ENCODE measurements around the gene OR51T1. TPM values are rescaled to one million over a fixed set of nuclear protein-coding genes. Genes with fewer than 3 reads are reported as not detected.
A peak's percentile ranks its signal among the peaks of the same experiment; 100 is the strongest.

The OR51T1 gene
- total RNA-seq, 6 donors from 2014 or later = not detected

DNA sequence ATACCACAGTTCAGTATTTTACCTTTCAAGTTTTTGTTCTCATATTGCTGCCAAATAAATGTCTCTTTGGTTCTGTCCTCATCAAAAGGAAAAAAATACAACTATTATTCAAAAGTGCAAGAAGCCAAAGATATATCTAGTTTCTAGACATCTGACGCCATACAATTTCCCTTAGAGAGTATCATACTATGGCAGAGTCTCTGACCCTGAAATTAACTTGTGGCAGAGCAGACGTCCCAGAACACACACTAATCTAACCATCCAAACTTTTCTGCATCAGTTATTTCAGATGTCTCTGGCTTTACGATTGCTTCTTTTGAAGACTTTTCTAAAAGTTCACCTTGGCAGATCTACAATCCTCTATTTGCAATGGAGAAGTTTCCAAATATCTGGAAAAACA lies 2.7 kb downstream of the OR51T1 start:
- DNase-seq (no peak), ATAC-seq (ENCODE audit: low FRiP score in 2 of 2) (no peak)
- Histone ChIP-seq H3K9me3 (no peaks in the 10 kb centered on the region), H3K4me3 (no peak overlapping the region), H3K36me3 (no peaks in the 10 kb centered on the region), H3K27me3 (no peaks in the 10 kb centered on the region), H3K27ac (no peak overlapping the region), H3K4me1 (no peaks in the 10 kb centered on the region)
- TF ChIP-seq POLR2AphosphoS5 (IDR thresholded peaks at IDR 0.05) = no peak
- TF ChIP-seq EP300 (IDR thresholded peaks at IDR 0.05) = no peak
- TF ChIP-seq POLR2A (IDR thresholded peaks at IDR 0.05) = no peak
- TF ChIP-seq CTCF (IDR thresholded peaks at IDR 0.05) = no peak
- 83 to 87% methylated on average over 3 of the region's 3 CpGs for WGBS, 2 donors

- Histone ChIP-seq H3K27ac (no peak overlapping the region), H3K36me3 (no peaks in the 10 kb centered on the region), H3K4me1 (no peaks in the 10 kb centered on the region), H3K9me3 (no peaks in the 10 kb centered on the region), H3K4me3 (no peak overlapping the region), H3K27me3 (no peaks in the 10 kb centered on the region)
- 55 to 71% methylated on average over 3 of the region's 3 CpGs for WGBS, 2 donors
- ATAC-seq (ENCODE audit: low FRiP score in 2 of 2) (no peak), DNase-seq (no peak)
- TF ChIP-seq CTCF (IDR thresholded peaks at IDR 0.05) (no peak), POLR2AphosphoS5 (IDR thresholded peaks at IDR 0.05) (no peak), POLR2A (IDR thresholded peaks at IDR 0.05) (no peak), EP300 (IDR thresholded peaks at IDR 0.05) (no peak)
These were observed 4.5 kb downstream of the OR51T1 start for GRCh38 chr11:4886186-4886585.

DNA sequence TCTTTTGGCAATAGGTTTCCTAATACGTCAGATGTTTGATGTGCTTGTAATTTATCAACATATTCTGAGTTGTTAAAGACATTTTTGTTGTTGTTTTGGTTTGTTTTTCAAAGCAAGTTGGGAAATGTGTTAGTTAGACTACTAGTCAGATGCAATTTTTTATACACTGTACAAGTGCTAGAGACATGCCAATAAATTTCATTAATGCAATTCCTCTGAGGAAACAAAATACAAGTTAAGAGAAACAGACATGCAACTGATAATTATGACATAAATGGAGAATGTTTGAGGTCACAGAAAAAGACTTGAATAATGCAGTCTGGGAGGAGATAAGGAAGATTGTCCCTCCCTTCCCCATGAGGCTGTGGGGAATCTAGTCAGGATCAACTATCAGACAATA lies 5.9 kb downstream of the OR51T1 start:
- DNase-seq (no peak), ATAC-seq (ENCODE audit: low FRiP score in 2 of 2) (no peak)
- Histone ChIP-seq H3K9me3 (no peaks in the 10 kb centered on the region), H3K36me3 (no peaks in the 10 kb centered on the region), H3K4me3 (no peak overlapping the region), H3K27me3 (no peaks in the 10 kb centered on the region), H3K27ac (no peak overlapping the region), H3K4me1 (no peaks in the 10 kb centered on the region)
- TF ChIP-seq POLR2AphosphoS5 (IDR thresholded peaks at IDR 0.05) = no peak
- no peak for TF ChIP-seq EP300 (IDR thresholded peaks at IDR 0.05)
- TF ChIP-seq CTCF (IDR thresholded peaks at IDR 0.05) = no peak
- TF ChIP-seq POLR2A (IDR thresholded peaks at IDR 0.05) = no peak
- WGBS, 2 donors = 0 to 3% methylated on average over 1 of the region's 1 CpG

DNA sequence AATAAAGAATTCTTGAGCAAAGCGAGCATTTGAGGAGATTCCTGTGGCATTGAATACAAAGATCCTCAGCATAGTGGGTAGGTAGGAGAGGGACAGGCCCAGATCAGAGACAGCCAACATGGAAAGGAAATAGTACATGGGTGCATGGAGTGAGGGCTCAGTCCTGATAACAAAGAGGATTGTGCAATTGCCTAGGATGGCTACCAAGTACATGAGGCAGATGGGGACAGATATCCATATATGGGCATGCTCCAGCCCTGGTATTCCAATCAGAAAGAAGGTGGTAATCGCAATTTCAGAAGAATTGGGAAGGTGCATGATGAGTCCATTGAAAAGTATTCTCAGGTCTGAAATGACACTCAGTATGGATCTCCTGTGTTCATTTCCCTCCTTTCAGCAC lies 8.6 kb downstream of the OR51T1 start:
- Histone ChIP-seq H3K4me1 (no peaks in the 10 kb centered on the region), H3K9me3 (no peaks in the 10 kb centered on the region), H3K27me3 (no peaks in the 10 kb centered on the region), H3K36me3 (no peaks in the 10 kb centered on the region), H3K27ac (no peak overlapping the region), H3K4me3 (no peak overlapping the region)
- TF ChIP-seq POLR2A (IDR thresholded peaks at IDR 0.05) = no peak
- no peak for TF ChIP-seq CTCF (IDR thresholded peaks at IDR 0.05)
- TF ChIP-seq EP300 (IDR thresholded peaks at IDR 0.05) = no peak
- TF ChIP-seq POLR2AphosphoS5 (IDR thresholded peaks at IDR 0.05) = no peak
- no peak for ATAC-seq (ENCODE audit: low FRiP score in 2 of 2)
- DNase-seq = no peak
- 79 to 85% methylated on average over 2 of the region's 2 CpGs for WGBS, 2 donors

DNA sequence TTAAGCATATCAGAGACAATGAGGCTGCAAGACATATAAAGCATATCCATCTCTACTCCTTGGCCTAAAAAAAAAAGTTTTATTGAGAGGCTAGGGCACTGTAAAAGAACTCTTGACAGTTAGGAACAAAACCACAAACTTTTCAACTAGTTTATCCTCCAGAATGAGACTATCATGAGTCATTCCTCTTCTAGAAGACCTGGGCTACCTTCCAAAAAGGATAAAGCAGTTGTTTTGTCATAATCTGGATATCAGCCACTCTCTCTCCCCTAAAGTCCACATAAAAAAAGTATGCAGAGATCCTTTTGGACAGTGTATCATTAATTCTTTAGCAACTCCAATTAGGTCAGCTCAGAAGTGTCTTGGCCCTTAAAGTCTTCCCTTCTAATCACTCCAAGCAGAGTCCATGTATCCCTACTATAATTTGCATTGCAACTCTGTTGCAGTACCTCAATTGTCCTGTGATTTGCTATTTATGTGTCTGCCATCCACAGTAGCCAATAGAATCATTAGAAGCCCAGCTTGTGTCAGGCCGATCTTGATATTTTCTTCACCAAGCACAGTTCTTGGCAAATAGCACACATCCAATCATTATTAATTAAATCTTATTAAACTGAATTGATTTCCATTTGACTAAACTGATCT lies 10.4 kb downstream of the OR51T1 start:
- 85 to 87% methylated on average over 1 of the region's 1 CpG for WGBS, 2 donors
- H3K9me3 ChIP-seq = no peaks in the 10 kb centered on the region
- ATAC-seq (ENCODE audit: low FRiP score in 2 of 2) (peak in 1 of 2 donors; percentile 38), DNase-seq (no peak)
- H3K27ac ChIP-seq = no peak overlapping the region
- no peak for TF ChIP-seq EP300 (IDR thresholded peaks at IDR 0.05)
- TF ChIP-seq CTCF (IDR thresholded peaks at IDR 0.05) = no peak
- no peak for TF ChIP-seq POLR2AphosphoS5 (IDR thresholded peaks at IDR 0.05)
- TF ChIP-seq POLR2A (IDR thresholded peaks at IDR 0.05) = no peak
- H3K4me3 ChIP-seq = no peak overlapping the region
- no peaks in the 10 kb centered on the region for H3K4me1 ChIP-seq
- no peaks in the 10 kb centered on the region for H3K36me3 ChIP-seq
- no peaks in the 10 kb centered on the region for H3K27me3 ChIP-seq
